Prostate gland (tissue), 2 donors: ENCODE data around the gene GRAP2. TPM values are rescaled to one million over a fixed set of nuclear protein-coding genes. Genes with fewer than 3 reads are reported as not detected.

Experiments used
- DNase-seq: peaks from one replicate; pipeline ENCODE4 v3.0.0-alpha.2; 2019; ENCODE audit warnings: low spot score
- H3K27ac ChIP-seq, 2 donors: fragments of 200-600 bp; sonication (generic); 2 replicates each; pipeline ENCODE4 v1.5.1; 2017 to 2019
- H3K27me3 ChIP-seq: fragments of 200-600 bp; sonication (generic); replicated peaks from 2 replicates; pipeline ENCODE4 v1.5.1; 2019; ENCODE audit not compliant: insufficient read depth
- H3K36me3 ChIP-seq, 2 donors: fragments of 200-600 bp; sonication (generic); 1 replicate in 1 of 2; 2 replicates in 1 of 2; pipeline versions ENCODE4 v1.5.1 to v1.8.1; 2017 to 2019
- H3K4me1 ChIP-seq: fragments of 200-600 bp; sonication (generic); replicated peaks from 2 replicates; pipeline ENCODE4 v1.5.1; 2019
- H3K4me3 ChIP-seq, 2 donors: fragments of 200-600 bp; sonication (generic); 2 replicates each; pipeline ENCODE4 v1.5.1; 2017 to 2019
- H3K9me3 ChIP-seq: fragments of 200-600 bp; sonication (generic); 2 replicates; pipeline ENCODE4 v1.5.1; 2017
- POLR2A ChIP-seq: fragments of 450-650 bp; IDR thresholded peaks from one replicate; pipeline ENCODE4 v1.6.1; 2016; ENCODE audit warnings: antibody characterized with exemption, mild to moderate bottlenecking
- POLR2AphosphoS5 ChIP-seq: sonication (generic); formaldehyde crosslinking; IDR thresholded peaks from one replicate; pipeline ENCODE4 v1.6.1; 2017; ENCODE audit warnings: antibody characterized with exemption
- WGBS: methylation state at CpG from one replicate; pipeline ENCODE4 v1.1.5; 2018; 5-methylcytosine and 5-hydroxymethylcytosine counted together
- intact Hi-C: fragments of 100-400 bp; cut with DNase I; formaldehyde crosslinking; loops from one replicate; pipeline ENCODE4 v1.14.2; 2022
- total RNA-seq, 2 donors: library from RNA; depleted of rRNA; stranded (reverse); fragments of >200 nt; gene quantifications; one replicate each; pipeline ENCODE4 v1.1.0, GENCODE V29; 2016
- TF ChIP-seq, protein P1 (sequence below), 4 experiments: fragments of 200-600 bp in 2 of 4; fragments of 450-650 bp in 2 of 4; sonication (generic) in 2 of 4; IDR thresholded peaks; 1 replicate in 3 of 4; 2 replicates in 1 of 4; pipeline ENCODE4 v1.5.1; 2016 to 2019; ENCODE audit warnings: antibody characterized with exemption in 4 of 4, mild to moderate bottlenecking in 2 of 4, moderate library complexity in 2 of 4

The GRAP2 gene
- total RNA-seq, 2 donors from 2014 or later, result 0.91 to 2.2 TPM

DNA sequence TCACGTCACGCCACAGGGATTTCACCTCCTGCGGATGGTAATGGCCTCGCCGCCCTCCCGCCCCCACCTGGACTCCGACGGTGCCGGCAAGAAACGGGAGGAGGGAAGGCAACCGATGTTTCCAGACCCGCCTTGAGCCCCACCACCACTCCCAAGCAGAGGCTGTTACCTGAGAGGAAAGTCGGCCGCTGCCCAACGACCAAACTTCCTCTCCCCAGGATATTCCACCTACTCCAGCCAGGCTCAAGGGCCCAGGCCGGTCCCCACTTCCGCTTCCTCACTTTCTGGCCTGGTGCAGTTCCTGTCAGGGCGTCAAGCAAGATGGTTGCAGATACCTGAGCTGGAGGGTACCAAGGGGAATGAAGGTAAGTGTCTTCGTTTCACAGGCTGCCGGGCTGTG, 7.4 kb upstream of the GRAP2 start, which contains the start of gene ENTHD1:
TSS of gene ENTHD1 (minus strand) at position 235 of the 400 bp plus-strand sequence. CDS start 6,012 bp downstream, outside the sequence.
- H3K4me3 ChIP-seq, result no peak within 1 kb of the TSS
- H3K9me3 ChIP-seq, result no peaks in the 10 kb centered on the region
- DNase-seq, result no peak
- H3K27ac ChIP-seq, result no peak within 1 kb of the TSS
- no peaks in the 10 kb centered on the region for H3K36me3 ChIP-seq
- H3K4me1 ChIP-seq, result no peaks in the 10 kb centered on the region
- no peak for TF ChIP-seq POLR2AphosphoS5
- TF ChIP-seq, protein P1, sequence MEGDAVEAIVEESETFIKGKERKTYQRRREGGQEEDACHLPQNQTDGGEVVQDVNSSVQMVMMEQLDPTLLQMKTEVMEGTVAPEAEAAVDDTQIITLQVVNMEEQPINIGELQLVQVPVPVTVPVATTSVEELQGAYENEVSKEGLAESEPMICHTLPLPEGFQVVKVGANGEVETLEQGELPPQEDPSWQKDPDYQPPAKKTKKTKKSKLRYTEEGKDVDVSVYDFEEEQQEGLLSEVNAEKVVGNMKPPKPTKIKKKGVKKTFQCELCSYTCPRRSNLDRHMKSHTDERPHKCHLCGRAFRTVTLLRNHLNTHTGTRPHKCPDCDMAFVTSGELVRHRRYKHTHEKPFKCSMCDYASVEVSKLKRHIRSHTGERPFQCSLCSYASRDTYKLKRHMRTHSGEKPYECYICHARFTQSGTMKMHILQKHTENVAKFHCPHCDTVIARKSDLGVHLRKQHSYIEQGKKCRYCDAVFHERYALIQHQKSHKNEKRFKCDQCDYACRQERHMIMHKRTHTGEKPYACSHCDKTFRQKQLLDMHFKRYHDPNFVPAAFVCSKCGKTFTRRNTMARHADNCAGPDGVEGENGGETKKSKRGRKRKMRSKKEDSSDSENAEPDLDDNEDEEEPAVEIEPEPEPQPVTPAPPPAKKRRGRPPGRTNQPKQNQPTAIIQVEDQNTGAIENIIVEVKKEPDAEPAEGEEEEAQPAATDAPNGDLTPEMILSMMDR (IDR thresholded peaks at IDR 0.05), result no peak
- no peak for TF ChIP-seq POLR2A
- H3K27me3 ChIP-seq, result no peaks in the 10 kb centered on the region
- 88% methylated on average over 20 of the region's 20 CpGs for WGBS
- intact Hi-C loops, result no loop called here

DNA sequence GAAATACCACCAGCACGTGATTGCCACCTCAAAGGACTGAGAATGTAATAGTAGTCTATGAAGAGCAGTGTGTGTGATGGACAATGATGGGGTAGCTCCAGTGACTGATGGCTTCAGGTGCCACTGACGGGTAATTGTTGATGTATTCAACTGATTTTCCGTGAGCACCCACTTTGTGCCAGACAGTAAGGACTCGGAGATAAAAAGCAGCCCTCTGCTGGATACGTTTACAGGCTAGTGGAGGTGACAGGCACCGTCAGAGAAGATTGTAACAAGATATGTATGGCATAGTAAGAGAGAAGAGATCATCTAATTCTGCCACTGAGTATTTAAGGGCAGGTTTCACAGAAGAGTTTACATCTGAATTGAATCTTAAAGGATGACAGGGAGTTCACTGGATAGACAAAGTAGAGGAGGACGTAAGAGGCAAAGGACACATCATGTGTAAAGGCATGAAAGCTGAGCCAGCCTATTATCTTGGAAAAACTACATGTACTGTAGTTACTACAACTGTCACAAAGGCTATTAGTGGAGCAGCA, 6.3 kb upstream of the GRAP2 start:
- TF ChIP-seq POLR2A, result no peak
- TF ChIP-seq, protein P1 (IDR thresholded peaks at IDR 0.05), result no peak
- TF ChIP-seq POLR2AphosphoS5, result no peak
- Histone ChIP-seq H3K36me3 (no peaks in the 10 kb centered on the region), H3K27ac (no peak overlapping the region), H3K9me3 (no peaks in the 10 kb centered on the region), H3K27me3 (no peaks in the 10 kb centered on the region), H3K4me3 (no peak overlapping the region), H3K4me1 (no peaks in the 10 kb centered on the region)
- intact Hi-C loops, result no loop called here
- no peak for DNase-seq
- 44% methylated on average over 7 of the region's 7 CpGs for WGBS

DNA sequence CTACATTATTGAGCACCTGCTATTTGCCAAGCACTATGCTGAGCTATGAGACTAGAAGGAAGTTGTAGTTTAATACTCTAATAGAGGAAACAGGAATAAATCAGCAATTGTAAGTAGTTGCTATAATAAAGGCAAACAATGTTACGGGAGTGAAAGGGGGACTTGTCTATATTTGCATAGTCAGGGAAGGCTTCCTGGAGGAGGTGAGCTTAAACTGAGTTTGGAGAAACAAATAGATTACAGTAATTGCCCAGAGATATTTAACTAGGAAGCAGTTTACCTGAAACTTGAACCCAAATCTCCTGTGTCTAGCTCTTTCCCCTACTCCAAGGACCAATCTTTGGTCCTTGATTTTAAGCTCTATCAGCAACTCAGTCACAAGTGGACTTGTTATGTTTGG, 5.2 kb upstream of the GRAP2 start:
- no peaks in the 10 kb centered on the region for H3K4me1 ChIP-seq
- no peaks in the 10 kb centered on the region for H3K27me3 ChIP-seq
- no peaks in the 10 kb centered on the region for H3K36me3 ChIP-seq
- no peak overlapping the region for H3K27ac ChIP-seq
- intact Hi-C loops, result no loop called here
- no peak overlapping the region for H3K4me3 ChIP-seq
- no peak for TF ChIP-seq POLR2A
- no peak for TF ChIP-seq POLR2AphosphoS5
- TF ChIP-seq, protein P1 (IDR thresholded peaks at IDR 0.05), result no peak
- H3K9me3 ChIP-seq, result no peaks in the 10 kb centered on the region
- DNase-seq, result no peak
- WGBS, result 94% methylated on average over 1 of the region's 1 CpG

DNA sequence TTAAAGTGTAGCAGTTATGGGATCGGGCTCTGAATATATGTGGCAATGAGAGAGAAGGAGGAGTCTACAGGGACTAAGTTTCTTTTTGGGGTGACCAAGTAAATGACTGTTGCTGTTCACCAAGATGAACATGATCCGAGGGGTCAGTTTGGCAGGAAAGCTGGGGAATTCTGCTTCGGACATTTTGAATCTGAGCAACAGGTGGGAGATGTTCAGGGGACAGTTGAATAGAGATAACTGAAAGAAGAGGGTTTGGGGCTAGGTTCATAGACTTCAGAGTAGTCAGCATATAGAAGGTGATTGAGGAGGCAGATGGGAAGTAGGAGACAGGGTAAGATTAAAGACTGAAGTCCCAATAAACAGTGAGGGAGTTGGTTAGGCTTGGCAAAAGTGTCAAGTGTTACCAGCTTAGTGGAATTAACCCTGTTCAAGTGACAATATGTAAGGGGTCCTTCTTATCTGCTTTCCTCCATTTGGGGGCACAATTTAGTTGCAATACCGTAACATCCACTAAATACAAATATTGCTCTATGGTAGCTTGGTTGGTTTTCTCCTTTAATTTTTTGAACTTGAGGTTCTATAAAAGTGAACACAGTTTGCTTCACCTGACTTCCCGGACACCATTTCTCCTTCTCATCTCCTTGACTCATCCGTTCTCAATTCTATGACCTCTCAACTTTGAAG, 4.4 kb upstream of the GRAP2 start:
- Histone ChIP-seq H3K36me3 (no peaks in the 10 kb centered on the region), H3K27me3 (no peaks in the 10 kb centered on the region), H3K4me1 (no peaks in the 10 kb centered on the region), H3K9me3 (no peaks in the 10 kb centered on the region), H3K4me3 (no peak overlapping the region), H3K27ac (no peak overlapping the region)
- DNase-seq, result no peak
- intact Hi-C loops, result no loop called here
- TF ChIP-seq POLR2AphosphoS5, result no peak
- TF ChIP-seq POLR2A, result no peak
- TF ChIP-seq, protein P1 (IDR thresholded peaks at IDR 0.05), result no peak
- WGBS, result 85% methylated on average over 6 of the region's 6 CpGs

DNA sequence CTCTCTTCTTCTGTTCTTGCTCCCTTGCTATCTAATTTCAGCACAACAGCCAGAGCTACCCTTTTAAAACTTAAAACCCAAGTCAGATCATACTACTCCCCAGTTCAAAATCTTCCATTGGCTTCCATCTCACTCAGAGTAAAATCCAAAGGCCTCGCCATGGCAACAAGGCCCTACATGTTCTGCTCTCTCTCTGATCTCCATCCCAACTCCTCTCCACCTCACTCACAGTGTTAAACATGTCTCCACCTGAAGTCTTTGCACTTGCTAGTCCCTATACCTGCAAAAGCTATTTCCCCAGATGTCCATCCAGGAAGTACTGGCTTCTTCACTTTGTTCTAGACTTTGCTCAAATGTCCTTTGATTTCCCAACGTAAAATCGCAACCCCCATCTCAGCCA, 3.0 kb upstream of the GRAP2 start:
- no peaks in the 10 kb centered on the region for H3K4me1 ChIP-seq
- no peak overlapping the region for H3K27ac ChIP-seq
- no peaks in the 10 kb centered on the region for H3K27me3 ChIP-seq
- H3K9me3 ChIP-seq, result no peaks in the 10 kb centered on the region
- no peak overlapping the region for H3K4me3 ChIP-seq
- WGBS, result 83% methylated on average over 3 of the region's 3 CpGs
- intact Hi-C loops, result no loop called here
- DNase-seq, result no peak
- TF ChIP-seq POLR2AphosphoS5 (no peak), POLR2A (no peak)
- TF ChIP-seq, protein P1 (IDR thresholded peaks at IDR 0.05), result no peak
- H3K36me3 ChIP-seq, result no peaks in the 10 kb centered on the region
